Heart left ventricle (tissue), 16 donors: ENCODE data around the gene KIRREL3. TPM values are rescaled to one million over a fixed set of nuclear protein-coding genes. Genes with fewer than 3 reads are reported as not detected.

Source experiments
- ATAC-seq, 4 donors: fragments of 200-7000 bp; cut with Tn5 transposase; one replicate each; pipeline ENCODE4 v1.9.1; 2020 to 2022; ENCODE audit warnings: moderate library complexity in 4 of 4, mild to moderate bottlenecking in 3 of 4, moderate number of reproducible peaks in 1 of 4
- DNase-seq, 5 donors: peaks; one replicate each; pipeline ENCODE4 v3.0.0-alpha.2; 2020
- H3K27ac ChIP-seq, 12 donors: fragments of 200-600 bp; sonication (generic) in 4 of 12; one replicate each; pipeline versions ENCODE4 v1.5.0 to v1.8.0; 2016 to 2022; ENCODE audit warnings: mild to moderate bottlenecking in 2 of 12
- H3K27me3 ChIP-seq, 9 donors: fragments of 200-600 bp; sonication (generic) in 2 of 9; one replicate each; pipeline versions ENCODE4 v1.5.1 to v1.8.0; 2016 to 2022; ENCODE audit warnings: mild to moderate bottlenecking in 3 of 9
- H3K36me3 ChIP-seq, 9 donors: fragments of 200-600 bp; sonication (generic) in 2 of 9; one replicate each; pipeline versions ENCODE4 v1.5.0 to v1.8.0; 2018 to 2022; ENCODE audit warnings: mild to moderate bottlenecking in 2 of 9
- H3K4me1 ChIP-seq, 12 donors: fragments of 200-600 bp; sonication (generic) in 4 of 12; one replicate each; pipeline versions ENCODE4 v1.5.0 to v1.8.0; 2016 to 2022; ENCODE audit warnings: mild to moderate bottlenecking in 3 of 12
- H3K4me3 ChIP-seq, 12 donors: fragments of 200-600 bp; sonication (generic) in 4 of 12; one replicate each; pipeline versions ENCODE4 v1.5.0 to v1.8.0; 2017 to 2022; ENCODE audit warnings: mild to moderate bottlenecking in 9 of 12, moderate library complexity in 4 of 12
- H3K9me3 ChIP-seq, 12 donors: fragments of 200-600 bp; sonication (generic) in 4 of 12; one replicate each; pipeline versions ENCODE4 v1.5.0 to v1.8.0; 2016 to 2022; ENCODE audit warnings: mild to moderate bottlenecking in 1 of 12
- CTCF ChIP-seq, 12 donors: fragments of 200-600 bp; sonication (generic) in 4 of 12; IDR thresholded peaks; one replicate each; pipeline versions ENCODE4 v1.5.0 to v1.8.0; 2018 to 2022; ENCODE audit warnings: antibody characterized with exemption in 12 of 12, mild to moderate bottlenecking in 5 of 12
- POLR2A ChIP-seq, 2 donors: fragments of 450-650 bp; IDR thresholded peaks; one replicate each; pipeline ENCODE4 v1.6.1; 2017; ENCODE audit warnings: antibody characterized with exemption in 2 of 2, mild to moderate bottlenecking in 2 of 2, moderate library complexity in 2 of 2
- WGBS, 4 donors: extraction: QIAGEN DNeasy Blood & Tissue Kit in 2 of 4; methylation state at CpG; one replicate each; pipeline versions ENCODE4 v1.1.5 to v1.1.7; 2013 to 2018; 5-methylcytosine and 5-hydroxymethylcytosine counted together
- intact Hi-C, 10 donors: fragments of 100-400 bp; cut with DNase I; formaldehyde crosslinking; loops; one replicate each; pipeline versions ENCODE4 v1.11.1 to v1.14.2; 2022
- polyA plus RNA-seq, 2 donors: library from polyadenylated mRNA; stranded (reverse); fragments of 200-250 nt; gene quantifications; one replicate each; pipeline ENCODE4 v1.2.3, GENCODE V29; 2013
- total RNA-seq, 9 donors: library from RNA; depleted of rRNA in 2 of 9; stranded (reverse); fragments of >200 nt in 2 of 9; fragmentation: NEBNext Ultra II Directional in 3 of 9; extraction: Animal tissue kit (Norgen Biotek cat#: 25700) in 3 of 9; gene quantifications; one replicate each; pipeline versions ENCODE4 v1.1.0 to v1.2.4, GENCODE V29; 2016 to 2023
- donor health status: ischemic (EF 13 %, LVEDD 7.1; RV severe dilation, severe dysfunction).
- donor health status: healthy with polysubstance abuse.
- donor health status: DM: no; HTN: yes; CAD: no.
- donor health status: DM: no; HTN: no; CAD: no.
- donor health status: ischemic (EF 25% LVEDD 6.9; RV normal size, moderate dysfunction).
- donor health status: ischemic (EF 25% LVEDD 5.7; RV mildly dilated, moderate dysfunction).
- donor health status: healthy.
- donor health status: DM: yes; HTN: yes; CAD: no.
- donor health status: ischemic (EF 35%, LVEDD 5.7; RV mildly dilated, moderate dysfunction).
- donor health status: nonischemic (EF 11% LVEDD 7.7; RV severe dilation, severe dysfunction).
- donor health status: DM: yes; HTN: yes; CAD: no.
- donor health status: PGD.
- donor health status: ischemic (EF 29% LVEDD 5.4; RV normal size, mild dysfunction).
- donor health status: nonischemic (EF 23%, LVEDD 6.1; RV moderate dilation, normal function).

Gene KIRREL3
- total and polyA plus RNA-seq, 11 donors = 0.08 to 1.3 (median 0.27) TPM

DNA sequence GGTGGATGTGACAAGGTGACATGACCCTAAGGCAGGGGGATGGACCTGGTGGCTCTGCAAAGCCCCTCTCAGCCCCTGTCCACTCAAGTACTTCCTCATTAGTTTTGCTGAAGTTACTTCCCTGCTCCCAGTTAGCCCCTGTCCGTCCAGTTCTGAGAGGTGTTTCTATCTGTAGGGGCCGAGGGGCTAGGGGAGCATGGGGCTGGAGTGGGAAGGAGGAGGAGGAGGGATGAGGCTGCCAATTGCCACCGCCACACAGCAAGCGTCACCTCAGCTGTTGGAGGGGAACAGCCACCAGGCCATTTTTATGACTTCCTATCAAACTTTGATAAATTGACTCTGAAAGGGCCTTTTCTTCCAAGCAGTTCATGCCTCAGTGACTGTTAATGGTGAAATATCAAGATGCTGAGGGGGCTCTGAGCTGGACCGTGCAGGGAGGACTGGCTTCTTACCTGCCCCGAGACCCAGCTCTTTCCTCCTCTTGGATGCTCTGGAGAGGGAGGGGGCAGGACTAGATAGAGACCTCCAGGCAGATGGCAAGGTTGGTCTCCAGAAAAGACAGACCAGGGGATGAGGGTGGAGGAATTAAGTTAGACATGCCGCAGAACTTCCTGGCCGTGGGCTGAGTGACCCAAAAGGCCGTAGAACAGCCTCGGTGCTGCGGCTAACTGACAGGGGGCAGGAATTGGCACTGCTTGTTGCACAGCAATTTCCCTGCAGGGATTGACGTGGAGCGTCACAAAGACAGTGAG, 508.1 kb downstream of the KIRREL3 start:
- H3K36me3 ChIP-seq = no peaks in the 10 kb centered on the region
- H3K4me3 ChIP-seq = no peak overlapping the region
- no peaks in the 10 kb centered on the region for H3K4me1 ChIP-seq
- intact Hi-C loops = loop anchor here in 1 of 10 donors (10.0 kb wide), 1 partner anchor 62 kb away; no protein-coding TSS in a partner anchor
- ATAC-seq = no peak
- TF ChIP-seq POLR2A (IDR thresholded peaks at IDR 0.05) (no peak), CTCF (IDR thresholded peaks at IDR 0.05) (no peak)
- no peaks in the 10 kb centered on the region for H3K27me3 ChIP-seq
- no peak for DNase-seq
- no peak overlapping the region for H3K27ac ChIP-seq
- WGBS, 4 donors = 84 to 89% (median 87%) methylated on average over 13 of the region's 13 CpGs
- H3K9me3 ChIP-seq = no peaks in the 10 kb centered on the region

GRCh38 chr11:126491092-126491491, 509.5 kb downstream of the KIRREL3 start:
- no peak for TF ChIP-seq POLR2A (IDR thresholded peaks at IDR 0.05)
- Histone ChIP-seq H3K36me3 (no peaks in the 10 kb centered on the region), H3K4me3 (no peak overlapping the region), H3K27me3 (no peaks in the 10 kb centered on the region), H3K4me1 (no peaks in the 10 kb centered on the region), H3K27ac (no peak overlapping the region), H3K9me3 (no peaks in the 10 kb centered on the region)
- ATAC-seq (no peak), DNase-seq (no peak)
- intact Hi-C loops = loop anchor here in 1 of 10 donors (10.0 kb wide), 1 partner anchor 64 kb away; no protein-coding TSS in a partner anchor
- WGBS, 4 donors = 69 to 78% (median 73%) methylated on average over 13 of the region's 13 CpGs

DNA sequence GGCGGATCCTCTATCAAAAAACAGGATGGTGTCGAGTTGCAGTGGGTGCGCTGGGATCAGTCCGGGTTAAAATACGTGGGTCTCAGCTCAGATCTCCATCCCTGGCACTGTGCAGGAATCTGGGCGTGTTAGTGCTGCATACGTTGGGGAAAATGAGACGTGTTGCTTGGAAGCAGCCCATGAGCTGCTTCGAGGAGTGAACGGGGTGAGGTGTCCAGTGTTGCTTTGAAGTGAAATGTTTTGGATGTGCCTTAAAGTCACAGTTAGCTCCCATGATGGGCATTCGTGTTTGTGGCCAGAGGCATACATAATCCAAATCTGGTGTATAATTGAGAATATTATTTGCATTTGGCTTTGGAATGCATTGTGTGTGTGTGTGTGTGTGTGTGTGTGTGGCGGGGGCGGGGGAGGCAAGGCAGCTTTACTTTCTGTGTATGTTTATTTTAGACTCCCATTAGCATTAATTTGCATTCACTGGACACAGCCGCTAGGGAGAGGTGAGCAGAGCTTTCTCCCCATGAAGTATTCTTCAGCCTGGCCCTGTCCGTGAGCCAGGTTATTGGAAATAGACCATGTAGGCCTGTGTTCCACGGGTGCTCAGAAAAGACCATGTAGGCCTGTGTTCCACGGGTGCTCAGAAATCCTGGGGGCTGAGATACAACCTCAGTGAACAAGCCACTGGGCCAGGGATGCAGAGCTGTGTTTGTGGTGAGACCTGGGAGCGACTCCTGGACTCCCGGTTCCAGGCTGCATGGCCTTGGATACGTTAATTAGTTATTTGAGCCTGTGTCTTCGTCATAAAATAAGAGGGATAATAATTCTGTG, 510.5 kb downstream of the KIRREL3 start:
- Histone ChIP-seq H3K27me3 (no peaks in the 10 kb centered on the region), H3K9me3 (no peaks in the 10 kb centered on the region), H3K27ac (no peak overlapping the region), H3K36me3 (no peaks in the 10 kb centered on the region), H3K4me1 (peaks cover 0 to 5% (median 0%) of the 10 kb centered on the region in 12 donors), H3K4me3 (no peak overlapping the region)
- no peak for ATAC-seq
- TF ChIP-seq CTCF (IDR thresholded peaks at IDR 0.05) (no peak), POLR2A (IDR thresholded peaks at IDR 0.05) (no peak)
- WGBS, 4 donors = 79 to 84% (median 83%) methylated on average over 20 to 21 of the region's 21 CpGs
- intact Hi-C loops = loop anchor here in 1 of 10 donors (10.0 kb wide), 1 partner anchor 65 kb away; no protein-coding TSS in a partner anchor
- no peak for DNase-seq

GRCh38 chr11:126488591-126489370, 511.8 kb downstream of the KIRREL3 start:
- DNase-seq = peak in 1 of 5 donors; percentile 24
- peaks cover 0 to 5% (median 0%) of the 10 kb centered on the region in 12 donors for H3K4me1 ChIP-seq
- intact Hi-C loops = no loop called here
- H3K9me3 ChIP-seq = no peaks in the 10 kb centered on the region
- no peaks in the 10 kb centered on the region for H3K36me3 ChIP-seq
- 88 to 91% (median 90%) methylated on average over 20 to 23 of the region's 23 CpGs for WGBS, 4 donors
- no peaks in the 10 kb centered on the region for H3K27me3 ChIP-seq
- ATAC-seq = no peak
- H3K27ac ChIP-seq = no peak overlapping the region
- TF ChIP-seq CTCF (IDR thresholded peaks at IDR 0.05) (no peak), POLR2A (IDR thresholded peaks at IDR 0.05) (no peak)
- H3K4me3 ChIP-seq = no peak overlapping the region
